A549 (cell line): ENCODE data around the gene BABAM2.
"Not testable (repeated sequence)": the region's sequence is repeated elsewhere in the genome, so short reads cannot be mapped to it uniquely, and the experiment has no call there.

Experiments
- POLR2A ChIP-seq: IDR thresholded peaks from 2 replicates; pipeline ENCODE4 v1.6.1; 2012; ENCODE audit warnings: mild to moderate bottlenecking, low read length
- TF ChIP-seq, protein P1 (sequence below): fragments of 200-600 bp; sonication (generic); IDR thresholded peaks from 2 replicates; pipeline ENCODE4 v1.6.1; 2016; ENCODE audit warnings: antibody characterized with exemption, mild to moderate bottlenecking, moderate library complexity

DNA sequence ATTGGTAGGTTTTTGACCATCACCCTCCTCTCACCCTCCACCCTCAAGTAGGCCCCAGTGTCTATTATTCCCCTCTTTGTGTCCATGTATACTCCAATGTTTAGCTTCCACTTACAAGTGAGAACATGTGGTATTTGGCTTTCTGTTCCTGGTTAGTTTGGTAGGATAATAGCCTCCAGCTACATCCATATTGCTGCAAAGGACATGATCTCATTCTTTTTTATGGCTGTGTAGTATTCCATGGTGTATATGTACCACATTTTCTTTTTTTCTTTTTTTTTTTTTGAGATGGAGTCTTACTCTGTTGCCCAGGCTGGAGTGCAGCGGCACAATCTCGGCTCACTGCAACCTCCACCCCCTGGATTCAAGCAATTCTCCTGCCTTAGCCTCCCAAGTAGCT is 88.2 kb downstream of the BABAM2 start:
- TF ChIP-seq, protein P1, sequence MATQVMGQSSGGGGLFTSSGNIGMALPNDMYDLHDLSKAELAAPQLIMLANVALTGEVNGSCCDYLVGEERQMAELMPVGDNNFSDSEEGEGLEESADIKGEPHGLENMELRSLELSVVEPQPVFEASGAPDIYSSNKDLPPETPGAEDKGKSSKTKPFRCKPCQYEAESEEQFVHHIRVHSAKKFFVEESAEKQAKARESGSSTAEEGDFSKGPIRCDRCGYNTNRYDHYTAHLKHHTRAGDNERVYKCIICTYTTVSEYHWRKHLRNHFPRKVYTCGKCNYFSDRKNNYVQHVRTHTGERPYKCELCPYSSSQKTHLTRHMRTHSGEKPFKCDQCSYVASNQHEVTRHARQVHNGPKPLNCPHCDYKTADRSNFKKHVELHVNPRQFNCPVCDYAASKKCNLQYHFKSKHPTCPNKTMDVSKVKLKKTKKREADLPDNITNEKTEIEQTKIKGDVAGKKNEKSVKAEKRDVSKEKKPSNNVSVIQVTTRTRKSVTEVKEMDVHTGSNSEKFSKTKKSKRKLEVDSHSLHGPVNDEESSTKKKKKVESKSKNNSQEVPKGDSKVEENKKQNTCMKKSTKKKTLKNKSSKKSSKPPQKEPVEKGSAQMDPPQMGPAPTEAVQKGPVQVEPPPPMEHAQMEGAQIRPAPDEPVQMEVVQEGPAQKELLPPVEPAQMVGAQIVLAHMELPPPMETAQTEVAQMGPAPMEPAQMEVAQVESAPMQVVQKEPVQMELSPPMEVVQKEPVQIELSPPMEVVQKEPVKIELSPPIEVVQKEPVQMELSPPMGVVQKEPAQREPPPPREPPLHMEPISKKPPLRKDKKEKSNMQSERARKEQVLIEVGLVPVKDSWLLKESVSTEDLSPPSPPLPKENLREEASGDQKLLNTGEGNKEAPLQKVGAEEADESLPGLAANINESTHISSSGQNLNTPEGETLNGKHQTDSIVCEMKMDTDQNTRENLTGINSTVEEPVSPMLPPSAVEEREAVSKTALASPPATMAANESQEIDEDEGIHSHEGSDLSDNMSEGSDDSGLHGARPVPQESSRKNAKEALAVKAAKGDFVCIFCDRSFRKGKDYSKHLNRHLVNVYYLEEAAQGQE = not testable (repeated sequence)
- TF ChIP-seq POLR2A = not testable (repeated sequence)
